Subcutaneous abdominal adipose tissue (tissue), 5 donors: ENCODE measurements around the gene LRP1-AS.

Experiments used
- H3K27ac ChIP-seq: one replicate; pipeline ENCODE4 v1.7.0; 2013; ENCODE audit warnings: low read depth, mild to moderate bottlenecking, inconsistent platforms, low read length, moderate library complexity
- H3K27me3 ChIP-seq, 5 donors: one replicate each; pipeline ENCODE4 v1.7.0; 2013; ENCODE audit warnings: low read length in 5 of 5, inconsistent platforms in 1 of 5; ENCODE audit not compliant: control insufficient read depth in 5 of 5, insufficient read depth in 4 of 5
- H3K36me3 ChIP-seq, 5 donors: one replicate each; pipeline ENCODE4 v1.7.0; 2013; ENCODE audit warnings: low read length in 5 of 5; ENCODE audit not compliant: control insufficient read depth in 5 of 5, insufficient read depth in 5 of 5
- H3K4me1 ChIP-seq, 5 donors: one replicate each; pipeline ENCODE4 v1.7.0; 2013; ENCODE audit warnings: low read length in 5 of 5, mild to moderate bottlenecking in 3 of 5, moderate library complexity in 1 of 5; ENCODE audit not compliant: control insufficient read depth in 5 of 5, insufficient read depth in 5 of 5
- H3K4me3 ChIP-seq, 5 donors: one replicate each; pipeline ENCODE4 v1.7.0; 2013; ENCODE audit warnings: low read length in 5 of 5, low read depth in 1 of 5
- H3K9ac ChIP-seq, 5 donors: one replicate each; pipeline ENCODE4 v1.7.0; 2013; ENCODE audit warnings: low read length in 5 of 5, mild to moderate bottlenecking in 4 of 5, moderate library complexity in 3 of 5
- H3K9me3 ChIP-seq, 5 donors: one replicate each; pipeline ENCODE4 v1.7.0; 2013; ENCODE audit warnings: low read length in 5 of 5; ENCODE audit not compliant: control insufficient read depth in 5 of 5
- donor health status: healthy.
- donor health status: healthy.
- donor health status: healthy.
- donor health status: healthy.
- donor health status: healthy.

Gene LRP1-AS

GRCh38 chr12:57134949-57135348 lies 12.5 kb downstream of the LRP1-AS start:
- H3K27me3 ChIP-seq = no peaks in the 10 kb centered on the region
- H3K9me3 ChIP-seq = no peaks in the 10 kb centered on the region
- peak overlapping the region; percentile 99 for H3K27ac ChIP-seq
- peaks cover 0 to 16% (median 10%) of the 10 kb centered on the region in 5 donors for H3K36me3 ChIP-seq
- peaks cover 35 to 98% (median 95%) of the 10 kb centered on the region in 5 donors for H3K4me1 ChIP-seq
- H3K9ac ChIP-seq = peak overlapping the region; percentile 16 to 82 (median 76)
- H3K4me3 ChIP-seq = peak overlapping the region in 2 of 5 donors; percentile 1 to 18

GRCh38 chr12:57133916-57134315 lies 13.5 kb downstream of the LRP1-AS start:
- Histone ChIP-seq H3K9me3 (no peaks in the 10 kb centered on the region), H3K9ac (peak overlapping the region in 3 of 5 donors; percentile 33 to 65 (median 65)), H3K4me1 (peaks cover 30 to 94% (median 92%) of the 10 kb centered on the region in 5 donors), H3K27ac (peak overlapping the region; percentile 99), H3K36me3 (peaks cover 0 to 7% (median 0%) of the 10 kb centered on the region in 5 donors), H3K27me3 (no peaks in the 10 kb centered on the region), H3K4me3 (peak overlapping the region; percentile 16 to 61 (median 40))

DNA sequence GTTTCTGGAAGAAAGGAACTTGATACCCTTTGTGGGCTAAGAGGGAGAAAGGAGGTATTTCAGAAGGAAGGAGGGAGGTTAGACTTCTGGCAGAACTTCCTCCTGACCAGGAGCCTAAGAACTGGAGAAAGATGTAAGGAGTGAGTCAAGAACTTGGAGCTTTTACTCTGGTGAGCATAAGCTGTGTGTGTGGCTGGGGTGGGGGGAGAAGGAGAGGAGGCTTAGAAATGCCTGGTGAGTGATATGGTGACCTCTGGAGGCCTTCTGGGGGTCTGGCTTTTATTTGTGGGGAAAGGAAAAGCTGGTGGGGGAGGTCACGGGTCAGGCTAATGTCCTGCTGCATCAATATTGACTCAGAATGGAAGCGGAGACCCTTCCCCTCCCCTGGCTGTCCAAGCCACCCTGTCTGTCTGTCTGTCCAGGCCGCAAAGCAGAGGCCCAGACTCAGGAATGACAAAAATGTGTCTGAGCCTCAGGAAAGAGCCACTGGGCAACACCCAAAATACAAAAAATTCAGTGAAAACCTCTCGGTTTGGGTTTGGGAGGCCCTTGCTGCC lies 14.3 kb downstream of the LRP1-AS start:
- H3K4me3 ChIP-seq = peak overlapping the region; percentile 36 to 94 (median 89)
- H3K9me3 ChIP-seq = no peaks in the 10 kb centered on the region
- H3K27me3 ChIP-seq = no peaks in the 10 kb centered on the region
- peak overlapping the region; percentile 99 for H3K27ac ChIP-seq
- H3K9ac ChIP-seq = peak overlapping the region; percentile 57 to 92 (median 85)
- peaks cover 25 to 91% (median 84%) of the 10 kb centered on the region in 5 donors for H3K4me1 ChIP-seq
- peaks cover 0 to 5% (median 0%) of the 10 kb centered on the region in 5 donors for H3K36me3 ChIP-seq

DNA sequence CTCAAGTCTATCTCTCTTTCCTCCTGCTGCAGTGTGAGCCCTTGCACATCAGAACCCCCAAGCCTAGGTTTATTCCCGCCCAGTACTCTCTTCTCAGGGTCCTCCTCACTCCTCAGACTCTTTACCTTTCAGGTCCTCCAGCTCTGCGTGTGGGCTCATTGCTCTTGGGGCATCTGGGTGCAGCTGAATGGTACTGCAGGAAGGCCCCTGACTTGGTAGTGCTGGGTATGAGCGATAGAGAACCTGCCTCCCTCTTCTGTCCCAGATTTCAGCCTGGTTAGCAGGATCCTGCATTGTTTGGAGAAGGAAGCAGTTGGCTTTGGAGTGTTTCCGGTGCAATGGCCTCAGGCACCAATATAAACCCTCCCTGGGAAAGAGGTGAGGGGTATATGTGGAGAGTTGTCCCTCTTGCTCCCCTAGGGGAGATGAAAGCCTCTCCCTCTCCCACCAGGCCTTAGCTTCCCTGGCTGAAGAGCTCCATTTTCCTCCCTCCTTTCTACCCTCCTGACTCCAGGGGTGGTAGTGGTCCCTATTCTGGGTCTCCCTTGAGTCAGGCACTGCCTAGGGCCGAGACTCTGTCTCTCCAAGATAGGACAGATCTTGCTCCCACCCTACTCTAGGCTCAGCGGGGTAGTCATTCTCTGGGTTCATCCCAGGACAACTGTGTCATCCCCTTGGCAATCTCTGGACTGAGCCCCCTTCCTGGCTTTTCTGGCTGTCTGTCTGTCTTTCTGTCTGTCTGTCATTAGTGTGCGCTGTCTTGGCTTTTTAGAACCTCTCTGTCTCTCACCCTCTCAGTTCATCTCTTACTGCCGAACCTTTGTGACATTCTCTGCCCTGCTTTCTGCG lies 15.3 kb downstream of the LRP1-AS start:
- no peaks in the 10 kb centered on the region for H3K9me3 ChIP-seq
- peak overlapping the region; percentile 36 to 94 (median 89) for H3K4me3 ChIP-seq
- peaks cover 0 to 3% (median 0%) of the 10 kb centered on the region in 5 donors for H3K36me3 ChIP-seq
- peaks cover 27 to 88% (median 77%) of the 10 kb centered on the region in 5 donors for H3K4me1 ChIP-seq
- peak overlapping the region; percentile 57 to 92 (median 85) for H3K9ac ChIP-seq
- H3K27ac ChIP-seq = peak overlapping the region; percentile 99
- H3K27me3 ChIP-seq = no peaks in the 10 kb centered on the region

- H3K27ac ChIP-seq = peak overlapping the region; percentile 99
- no peaks in the 10 kb centered on the region for H3K27me3 ChIP-seq
- H3K4me1 ChIP-seq = peaks cover 27 to 87% (median 74%) of the 10 kb centered on the region in 5 donors
- H3K36me3 ChIP-seq = peaks cover 0 to 3% (median 0%) of the 10 kb centered on the region in 5 donors
- H3K9me3 ChIP-seq = no peaks in the 10 kb centered on the region
- H3K9ac ChIP-seq = peak overlapping the region; percentile 57 to 92 (median 85)
- H3K4me3 ChIP-seq = peak overlapping the region; percentile 77 to 94 (median 89)
These were observed 16.5 kb downstream of the LRP1-AS start for GRCh38 chr12:57130941-57131340.

- H3K27ac ChIP-seq = peak overlapping the region; percentile 99
- H3K9me3 ChIP-seq = no peaks in the 10 kb centered on the region
- peak overlapping the region; percentile 77 to 94 (median 89) for H3K4me3 ChIP-seq
- no peaks in the 10 kb centered on the region for H3K27me3 ChIP-seq
- H3K4me1 ChIP-seq = peaks cover 20 to 76% (median 63%) of the 10 kb centered on the region in 5 donors
- H3K36me3 ChIP-seq = peaks cover 0 to 3% (median 0%) of the 10 kb centered on the region in 5 donors
- H3K9ac ChIP-seq = peak overlapping the region; percentile 69 to 91 (median 77)
These were observed 17.5 kb downstream of the LRP1-AS start for GRCh38 chr12:57129889-57130288.

- Histone ChIP-seq H3K9ac (peak overlapping the region; percentile 69 to 91 (median 77)), H3K36me3 (peaks cover 0 to 3% (median 0%) of the 10 kb centered on the region in 5 donors), H3K27ac (peak overlapping the region; percentile 99), H3K9me3 (no peaks in the 10 kb centered on the region), H3K4me3 (peak overlapping the region; percentile 77 to 94 (median 89)), H3K4me1 (peaks cover 20 to 72% (median 58%) of the 10 kb centered on the region in 5 donors), H3K27me3 (no peaks in the 10 kb centered on the region)
These were observed 18.0 kb downstream of the LRP1-AS start for GRCh38 chr12:57129321-57129842.

DNA sequence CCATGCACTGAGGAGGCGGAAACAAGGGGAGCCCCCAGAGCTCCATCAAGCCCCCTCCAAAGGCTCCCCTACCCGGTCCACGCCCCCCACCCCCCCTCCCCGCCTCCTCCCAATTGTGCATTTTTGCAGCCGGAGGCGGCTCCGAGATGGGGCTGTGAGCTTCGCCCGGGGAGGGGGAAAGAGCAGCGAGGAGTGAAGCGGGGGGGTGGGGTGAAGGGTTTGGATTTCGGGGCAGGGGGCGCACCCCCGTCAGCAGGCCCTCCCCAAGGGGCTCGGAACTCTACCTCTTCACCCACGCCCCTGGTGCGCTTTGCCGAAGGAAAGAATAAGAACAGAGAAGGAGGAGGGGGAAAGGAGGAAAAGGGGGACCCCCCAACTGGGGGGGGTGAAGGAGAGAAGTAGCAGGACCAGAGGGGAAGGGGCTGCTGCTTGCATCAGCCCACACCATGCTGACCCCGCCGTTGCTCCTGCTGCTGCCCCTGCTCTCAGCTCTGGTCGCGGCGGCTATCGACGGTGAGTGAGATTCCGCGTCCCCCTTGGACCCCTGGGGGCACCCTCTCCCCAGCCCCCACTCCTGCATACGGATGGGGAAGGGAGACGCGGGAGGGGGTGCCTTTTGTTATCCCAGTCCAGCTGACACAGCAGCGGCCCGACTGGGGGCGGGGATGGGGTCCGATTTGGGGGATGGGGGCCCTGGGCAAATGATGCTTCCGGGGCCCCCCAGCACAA lies 18.7 kb downstream of the LRP1-AS start:
- Histone ChIP-seq H3K27me3 (no peaks in the 10 kb centered on the region), H3K27ac (peak overlapping the region; percentile 99), H3K9me3 (no peaks in the 10 kb centered on the region), H3K4me3 (peak overlapping the region; percentile 77 to 94 (median 83)), H3K36me3 (peaks cover 0 to 3% (median 0%) of the 10 kb centered on the region in 5 donors), H3K4me1 (peaks cover 18 to 65% (median 51%) of the 10 kb centered on the region in 5 donors), H3K9ac (peak overlapping the region in 4 of 5 donors; percentile 71 to 91 (median 81))

GRCh38 chr12:57127726-57128518 lies 19.5 kb downstream of the LRP1-AS start, which contains the start of gene LRP1:
TSS of gene LRP1 (plus strand) at chr12:57128483. CDS start at chr12:57128965, 482 bp downstream.
- H3K9ac ChIP-seq = peak within 1 kb of the TSS; percentile 26 to 93 (median 88)
- peaks cover 18 to 59% (median 45%) of the 10 kb centered on the region in 5 donors for H3K4me1 ChIP-seq
- H3K27me3 ChIP-seq = no peaks in the 10 kb centered on the region
- H3K36me3 ChIP-seq = peaks cover 0 to 3% (median 0%) of the 10 kb centered on the region in 5 donors
- peak within 1 kb of the TSS; percentile 99 for H3K27ac ChIP-seq
- H3K4me3 ChIP-seq = peak within 1 kb of the TSS; percentile 77 to 94 (median 83)
- no peaks in the 10 kb centered on the region for H3K9me3 ChIP-seq
